Measurements from ENCODE around the gene PLCL1. TPM values are rescaled to one million over a fixed set of nuclear protein-coding genes. Genes with fewer than 3 reads are reported as not detected.

Gene PLCL1
- total RNA-seq, 1 donor from 2014 or later: 0.04 TPM

DNA sequence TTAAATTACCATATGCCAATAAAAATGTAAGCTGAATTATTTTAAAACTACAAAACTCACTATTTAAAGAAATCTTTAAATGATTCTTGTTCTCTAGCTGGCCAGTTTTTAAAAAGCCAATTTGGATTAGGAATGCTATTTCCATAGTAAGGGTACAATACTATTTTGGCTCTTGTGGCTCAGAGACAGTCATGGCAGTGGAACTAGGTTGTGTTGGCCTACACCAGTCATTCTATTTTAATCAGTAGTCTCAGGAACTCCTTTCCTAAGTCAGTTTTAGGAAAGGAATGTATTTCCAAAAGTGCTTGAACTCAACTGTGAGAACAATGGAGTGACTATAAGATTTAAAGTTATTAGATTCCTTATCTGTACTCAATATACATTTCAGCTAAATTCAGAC lies 25.1 kb upstream of the PLCL1 start:
- ChIA-PET POLR2A (no interaction called here), CTCF (interaction anchor here (1.4 to 2.3 kb wide), 4 partner anchors 13 to 1028 kb away, joined by 3 to 7 read pairs (median 5); no protein-coding TSS in a partner anchor)
- ATAC-seq (ENCODE audit: low read depth) (no peak), DNase-seq (no peak)
- Mint-ChIP-seq H3K27ac (no peak overlapping the region), H3K27me3 (peaks cover 17% of the 10 kb centered on the region), H3K4me3 (no peak overlapping the region), H3K4me1 (no peaks in the 10 kb centered on the region), H3K36me3 (ENCODE audit: low read depth) (no peaks in the 10 kb centered on the region), H3K9me3 (no peaks in the 10 kb centered on the region)
- intact Hi-C loops (cut with micrococcal nuclease): loop anchor here (5.0 to 10.0 kb wide), 4 partner anchors 282 to 1484 kb away; partner anchors contain the start of gene HSPD1
- TF ChIP-seq, protein P1, sequence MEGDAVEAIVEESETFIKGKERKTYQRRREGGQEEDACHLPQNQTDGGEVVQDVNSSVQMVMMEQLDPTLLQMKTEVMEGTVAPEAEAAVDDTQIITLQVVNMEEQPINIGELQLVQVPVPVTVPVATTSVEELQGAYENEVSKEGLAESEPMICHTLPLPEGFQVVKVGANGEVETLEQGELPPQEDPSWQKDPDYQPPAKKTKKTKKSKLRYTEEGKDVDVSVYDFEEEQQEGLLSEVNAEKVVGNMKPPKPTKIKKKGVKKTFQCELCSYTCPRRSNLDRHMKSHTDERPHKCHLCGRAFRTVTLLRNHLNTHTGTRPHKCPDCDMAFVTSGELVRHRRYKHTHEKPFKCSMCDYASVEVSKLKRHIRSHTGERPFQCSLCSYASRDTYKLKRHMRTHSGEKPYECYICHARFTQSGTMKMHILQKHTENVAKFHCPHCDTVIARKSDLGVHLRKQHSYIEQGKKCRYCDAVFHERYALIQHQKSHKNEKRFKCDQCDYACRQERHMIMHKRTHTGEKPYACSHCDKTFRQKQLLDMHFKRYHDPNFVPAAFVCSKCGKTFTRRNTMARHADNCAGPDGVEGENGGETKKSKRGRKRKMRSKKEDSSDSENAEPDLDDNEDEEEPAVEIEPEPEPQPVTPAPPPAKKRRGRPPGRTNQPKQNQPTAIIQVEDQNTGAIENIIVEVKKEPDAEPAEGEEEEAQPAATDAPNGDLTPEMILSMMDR (IDR thresholded peaks at IDR 0.05): no peak

GRCh38 chr2:197782126-197782525 lies 22.3 kb upstream of the PLCL1 start:
- DNase-seq (no peak), ATAC-seq (ENCODE audit: low read depth) (no peak)
- H3K27me3 Mint-ChIP-seq: peaks cover 23% of the 10 kb centered on the region
- intact Hi-C loops (cut with micrococcal nuclease): no loop called here
- no peaks in the 10 kb centered on the region for H3K9me3 Mint-ChIP-seq
- no peaks in the 10 kb centered on the region for H3K36me3 Mint-ChIP-seq (ENCODE audit: low read depth)
- no peak overlapping the region for H3K27ac Mint-ChIP-seq
- POLR2A ChIA-PET: no interaction called here
- no peaks in the 10 kb centered on the region for H3K4me1 Mint-ChIP-seq
- TF ChIP-seq, protein P1 (IDR thresholded peaks at IDR 0.05): no peak
- CTCF ChIA-PET: interaction anchor here (0.8 kb wide), 1 partner anchor 45 kb away, joined by 3 read pairs; no protein-coding TSS in a partner anchor
- H3K4me3 Mint-ChIP-seq: no peak overlapping the region

DNA sequence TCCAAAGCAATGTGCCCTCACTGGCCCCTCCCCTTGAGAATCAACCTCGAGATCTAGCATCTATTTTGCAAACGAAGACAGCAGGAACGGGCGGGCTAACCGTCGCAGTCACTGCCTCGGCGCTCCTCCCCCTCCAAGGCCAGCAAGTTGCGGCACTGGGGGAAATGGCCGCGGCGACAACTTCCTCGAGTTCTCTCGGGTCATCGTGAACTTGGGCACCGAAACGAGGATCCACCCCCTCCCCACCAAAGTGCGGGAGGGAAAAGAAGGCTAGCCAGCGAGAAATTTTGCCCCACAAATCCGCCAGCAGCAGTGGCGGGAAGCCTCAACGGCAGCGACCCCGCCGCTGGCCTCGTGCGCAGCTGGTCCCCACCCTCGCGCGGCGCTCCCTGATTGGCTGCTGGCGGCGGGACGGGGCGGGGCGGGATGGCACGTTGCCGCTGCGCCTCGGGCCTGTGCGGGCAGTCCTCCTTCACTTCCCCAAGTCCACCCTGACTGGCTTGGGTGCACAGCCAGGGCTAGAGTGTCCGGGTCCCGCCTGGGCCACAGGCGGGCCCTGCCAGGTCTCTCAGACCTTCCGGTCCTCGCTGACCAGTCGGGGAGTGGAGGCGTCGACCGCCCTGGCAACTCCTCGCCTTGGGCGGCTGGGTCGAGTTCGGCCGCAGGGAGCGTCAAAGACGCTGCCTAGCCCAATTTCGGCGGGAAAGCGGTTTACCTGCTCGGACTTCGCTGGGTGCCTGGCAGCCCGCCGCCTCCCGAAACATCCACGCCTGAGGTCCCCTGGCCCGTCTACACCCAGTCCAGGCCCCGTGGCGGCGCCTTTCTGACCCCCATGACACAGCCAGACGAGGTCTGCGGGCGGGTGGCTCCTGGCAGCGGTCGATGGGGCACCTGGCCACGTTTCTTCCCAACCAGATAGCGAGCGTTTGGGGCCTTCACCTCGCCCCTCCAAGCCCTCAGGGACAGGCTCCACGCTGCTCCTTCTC lies 19.1 kb upstream of the PLCL1 start, which contains the start of gene BOLL:
Gene BOLL (minus strand): TSS at position 364 of the 986 bp plus-strand sequence. CDS start 3,469 bp downstream, outside the sequence.
- CTCF ChIA-PET: no interaction called here
- H3K9me3 Mint-ChIP-seq: no peaks in the 10 kb centered on the region
- H3K27me3 Mint-ChIP-seq: peaks cover 37% of the 10 kb centered on the region
- POLR2A ChIA-PET: no interaction called here
- no peaks in the 10 kb centered on the region for H3K36me3 Mint-ChIP-seq (ENCODE audit: low read depth)
- H3K4me3 Mint-ChIP-seq: peak within 1 kb of the TSS; percentile 71
- DNase-seq (no peak), ATAC-seq (ENCODE audit: low read depth) (no peak)
- TF ChIP-seq, protein P1 (IDR thresholded peaks at IDR 0.05): no peak
- no peak within 1 kb of the TSS for H3K27ac Mint-ChIP-seq
- H3K4me1 Mint-ChIP-seq: no peaks in the 10 kb centered on the region
- intact Hi-C loops (cut with micrococcal nuclease): no loop called here

GRCh38 chr2:197786010-197786877 lies 18.1 kb upstream of the PLCL1 start:
- intact Hi-C loops (cut with micrococcal nuclease): loop anchor here (1.0 kb wide), 1 partner anchor 18 kb away; the partner anchor contains the start of gene PLCL1
- TF ChIP-seq, protein P1 (IDR thresholded peaks at IDR 0.05): no peak
- peaks cover 37% of the 10 kb centered on the region for H3K27me3 Mint-ChIP-seq
- ChIA-PET CTCF (no interaction called here), POLR2A (no interaction called here)
- peak overlapping the region; percentile 71 for H3K4me3 Mint-ChIP-seq
- H3K36me3 Mint-ChIP-seq (ENCODE audit: low read depth): no peaks in the 10 kb centered on the region
- ATAC-seq (ENCODE audit: low read depth) (peak; percentile 72), DNase-seq (peak; percentile 40)
- no peaks in the 10 kb centered on the region for H3K9me3 Mint-ChIP-seq
- H3K27ac Mint-ChIP-seq: no peak overlapping the region
- no peaks in the 10 kb centered on the region for H3K4me1 Mint-ChIP-seq

Data from activated B cell treated with CpG ODN at 0.5 μM for 24 hours (primary cell).